Panc1 (cell line): ENCODE data around the gene TMEM30B. TPM values are rescaled to one million over a fixed set of nuclear protein-coding genes. Genes with fewer than 3 reads are reported as not detected.

Source experiments
- ATAC-seq: fragments of 200-7000 bp; cut with Tn5 transposase; 2 replicates; pipeline ENCODE4 v1.9.1; 2020; ENCODE audit warnings: mild to moderate bottlenecking, moderate library complexity
- BruUV-seq: library from RNA; stranded (reverse); fragments of 400-500 nt; replicated peaks from 2 replicates; lab custom pipeline; 2021; lab: Mats Ljungman, UMichigan
- CTCF ChIA-PET: fragments of 300-600 bp; sonication (Branson Sonifier 250); formaldehyde crosslinking; loops from one replicate; lab custom pipeline; 2022; ENCODE audit warnings: antibody characterized with exemption; lab: Charles Lee
- POLR2A ChIA-PET: fragments of 300-600 bp; sonication (Branson Sonifier 250); formaldehyde crosslinking; loops from one replicate; lab custom pipeline; 2022; ENCODE audit warnings: antibody characterized with exemption; lab: Charles Lee
- DNase-seq: peaks from one replicate; pipeline ENCODE4 v3.0.0-alpha.2; 2010; ENCODE audit warnings: low read depth, low spot score
- H3K27ac ChIP-seq: 2 replicates; pipeline ENCODE4 v1.5.1; 2011; ENCODE audit warnings: mild to moderate bottlenecking, low read length, inconsistent platforms
- H3K27me3 ChIP-seq: fragments of 200-500 bp; sonication (Bioruptor generic); 2 replicates; pipeline ENCODE4 v1.6.0; 2014; ENCODE audit warnings: low read length, inconsistent platforms; ENCODE audit not compliant: control insufficient read depth, insufficient read depth
- H3K36me3 ChIP-seq: fragments of 200-500 bp; sonication (Bioruptor generic); 2 replicates; pipeline ENCODE4 v1.5.1; 2014; ENCODE audit warnings: inconsistent platforms, mild to moderate bottlenecking, low read length, moderate library complexity; ENCODE audit not compliant: control insufficient read depth, insufficient read depth
- H3K4me1 ChIP-seq: 2 replicates; pipeline ENCODE4 v1.5.1; 2011; ENCODE audit warnings: inconsistent platforms, mild to moderate bottlenecking, low read length, moderate library complexity; ENCODE audit not compliant: control insufficient read depth, insufficient read depth
- H3K4me3 ChIP-seq, 2 experiments: 2 replicates each; pipeline ENCODE4 v1.5.1; 2011 to 2012; ENCODE audit warnings: low read depth in 2 of 2, low read length in 2 of 2, mild to moderate bottlenecking in 2 of 2, inconsistent platforms in 1 of 2, moderate library complexity in 1 of 2
- H3K9me3 ChIP-seq: fragments of 200-500 bp; sonication (Bioruptor generic); 2 replicates; pipeline ENCODE4 v1.5.1; 2014; ENCODE audit warnings: low read depth, mild to moderate bottlenecking, inconsistent platforms, low read length, moderate library complexity; ENCODE audit not compliant: control insufficient read depth, insufficient read depth
- POLR2AphosphoS5 ChIP-seq: IDR thresholded peaks from 2 replicates; pipeline ENCODE4 v1.6.1; 2012; ENCODE audit warnings: mild to moderate bottlenecking, low read depth, low read length, moderate library complexity
- SIN3A ChIP-seq: IDR thresholded peaks from 2 replicates; pipeline ENCODE4 v1.6.1; 2012; ENCODE audit warnings: low read depth, mild to moderate bottlenecking, low read length, moderate library complexity, borderline replicate concordance; ENCODE audit not compliant: insufficient read depth
- in situ Hi-C: cut with HindIII; loops from 2 replicates; pipeline ENCODE4 v1.10.0; 2016; ENCODE audit warnings: low sequenced_read_pairs, low pct_unique_long_range_greater_than_20kb
- intact Hi-C: fragments of 100-400 bp; cut with micrococcal nuclease; formaldehyde crosslinking; loops from one replicate; pipeline ENCODE4 v1.10.0; 2022; ENCODE audit not compliant: unreplicated experiment
- total RNA-seq: library from RNA; stranded (reverse); gene quantifications from one replicate; pipeline ENCODE4 v1.2.1, GENCODE V29; 2021; ENCODE audit not compliant: unreplicated experiment
- TF ChIP-seq, protein P1 (sequence below): fragments of 450-650 bp; IDR thresholded peaks from 2 replicates; pipeline ENCODE4 v1.5.1; 2017; ENCODE audit warnings: mild to moderate bottlenecking
- TF ChIP-seq, protein P2 (sequence below), 2 experiments: IDR thresholded peaks; 2 replicates each; pipeline ENCODE4 v1.6.1; 2011 to 2012; ENCODE audit warnings: low read depth in 2 of 2, control low read depth in 1 of 2, low read length in 1 of 2, mild to moderate bottlenecking in 1 of 2, moderate library complexity in 1 of 2; ENCODE audit not compliant: insufficient read depth in 1 of 2

TMEM30B gene
- total RNA-seq, 1 experiment from 2014 or later: 0.10 TPM

DNA sequence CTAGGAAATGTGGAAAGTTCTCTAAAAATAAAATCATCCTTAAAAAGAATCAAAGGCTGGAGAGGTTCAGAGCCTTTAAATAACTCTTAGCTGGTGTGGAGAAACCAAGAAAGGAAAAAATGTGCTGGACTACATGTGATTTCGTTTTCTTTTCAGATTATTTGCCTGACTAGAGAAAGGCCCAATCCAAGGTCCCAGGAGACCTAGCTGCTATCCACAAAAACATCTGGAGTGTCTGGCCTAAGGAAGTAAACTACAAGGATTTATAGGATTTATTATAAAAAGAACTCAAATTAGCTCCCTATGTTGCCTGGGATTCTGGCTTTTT lies 774 bp upstream of the TMEM30B start:
- Histone ChIP-seq H3K27me3 (peaks cover 26% of the 10 kb centered on the region), H3K4me3 (no peak overlapping the region), H3K36me3 (no peaks in the 10 kb centered on the region), H3K9me3 (no peaks in the 10 kb centered on the region), H3K27ac (no peak overlapping the region), H3K4me1 (no peaks in the 10 kb centered on the region)
- intact Hi-C loops: no loop called here
- ChIA-PET POLR2A (no interaction called here), CTCF (no interaction called here)
- TF ChIP-seq SIN3A: no peak
- DNase-seq: no peak
- in situ Hi-C loops: no loop called here
- no peak for ATAC-seq
- BruUV-seq: no TSS peak

DNA sequence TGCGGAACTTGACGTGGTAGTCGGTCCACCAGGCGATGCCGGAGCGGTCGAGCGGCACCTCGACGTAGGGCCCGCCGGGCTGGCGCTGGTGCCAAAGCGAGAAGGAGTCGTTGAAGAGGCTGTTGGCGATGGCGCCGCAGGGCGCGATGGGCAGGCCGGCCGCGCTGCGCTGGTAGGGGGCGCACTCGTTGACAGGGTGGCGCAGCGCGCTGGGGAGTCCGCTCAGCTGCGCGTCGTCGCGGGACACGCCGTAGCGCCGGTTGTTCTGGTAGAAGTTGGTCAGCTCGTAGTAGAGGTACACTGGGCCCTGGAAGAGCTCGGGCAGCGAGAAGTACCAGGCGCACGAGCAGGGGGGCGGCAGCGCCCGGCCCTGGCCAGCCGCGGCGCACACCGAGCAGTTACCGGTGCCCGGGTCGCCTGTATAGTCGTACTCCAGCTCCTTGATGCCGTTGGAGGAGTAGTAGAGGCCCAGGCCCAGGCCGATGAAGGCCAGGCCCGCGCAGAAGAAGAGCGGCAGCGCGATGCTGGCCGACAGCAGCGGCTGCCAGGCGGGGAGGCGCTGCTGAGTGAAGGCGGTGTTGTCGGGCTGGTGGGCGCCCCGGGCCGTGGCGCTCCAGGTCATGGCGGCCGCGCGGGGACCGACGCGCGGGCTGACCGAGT lies 482 bp downstream of the TMEM30B start:
- in situ Hi-C loops: no loop called here
- DNase-seq (no peak), ATAC-seq (peak; percentile 88)
- CTCF ChIA-PET: no interaction called here
- intact Hi-C loops: no loop called here
- Histone ChIP-seq H3K4me3 (peak overlapping the region; percentile 33 to 48), H3K9me3 (no peaks in the 10 kb centered on the region), H3K27ac (no peak overlapping the region), H3K36me3 (no peaks in the 10 kb centered on the region), H3K27me3 (peaks cover 26% of the 10 kb centered on the region), H3K4me1 (no peaks in the 10 kb centered on the region)
- BruUV-seq: no TSS peak
- TF ChIP-seq, protein P1, sequence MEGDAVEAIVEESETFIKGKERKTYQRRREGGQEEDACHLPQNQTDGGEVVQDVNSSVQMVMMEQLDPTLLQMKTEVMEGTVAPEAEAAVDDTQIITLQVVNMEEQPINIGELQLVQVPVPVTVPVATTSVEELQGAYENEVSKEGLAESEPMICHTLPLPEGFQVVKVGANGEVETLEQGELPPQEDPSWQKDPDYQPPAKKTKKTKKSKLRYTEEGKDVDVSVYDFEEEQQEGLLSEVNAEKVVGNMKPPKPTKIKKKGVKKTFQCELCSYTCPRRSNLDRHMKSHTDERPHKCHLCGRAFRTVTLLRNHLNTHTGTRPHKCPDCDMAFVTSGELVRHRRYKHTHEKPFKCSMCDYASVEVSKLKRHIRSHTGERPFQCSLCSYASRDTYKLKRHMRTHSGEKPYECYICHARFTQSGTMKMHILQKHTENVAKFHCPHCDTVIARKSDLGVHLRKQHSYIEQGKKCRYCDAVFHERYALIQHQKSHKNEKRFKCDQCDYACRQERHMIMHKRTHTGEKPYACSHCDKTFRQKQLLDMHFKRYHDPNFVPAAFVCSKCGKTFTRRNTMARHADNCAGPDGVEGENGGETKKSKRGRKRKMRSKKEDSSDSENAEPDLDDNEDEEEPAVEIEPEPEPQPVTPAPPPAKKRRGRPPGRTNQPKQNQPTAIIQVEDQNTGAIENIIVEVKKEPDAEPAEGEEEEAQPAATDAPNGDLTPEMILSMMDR: peak; percentile 72
- no peak for TF ChIP-seq POLR2AphosphoS5
- POLR2A ChIA-PET: no interaction called here

DNA sequence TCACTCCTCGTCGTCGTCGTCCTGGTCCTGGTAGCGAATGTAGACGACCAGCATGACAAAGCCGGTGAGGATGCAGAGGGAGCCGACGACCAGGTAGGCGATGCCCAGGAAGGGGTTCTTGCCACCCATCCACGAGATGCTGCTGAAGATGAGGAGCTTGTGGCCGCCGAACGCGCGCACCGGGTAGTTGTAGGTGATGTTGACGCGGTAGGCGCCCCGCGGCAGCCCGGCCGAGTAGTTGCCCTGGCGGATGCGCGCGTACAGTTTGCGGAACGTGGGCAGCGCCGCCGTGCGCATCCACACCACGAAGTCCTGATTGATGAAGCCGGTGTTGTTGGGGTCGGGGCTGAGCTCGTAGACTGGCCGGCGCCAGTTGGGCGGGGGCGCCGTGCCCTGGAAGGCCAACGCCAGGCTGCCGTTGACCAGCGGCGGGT lies 1.0 kb downstream of the TMEM30B start:
- no peaks in the 10 kb centered on the region for H3K9me3 ChIP-seq
- H3K4me3 ChIP-seq: peak overlapping the region; percentile 33 to 48
- BruUV-seq: no TSS peak
- POLR2A ChIA-PET: no interaction called here
- TF ChIP-seq, protein P2, sequence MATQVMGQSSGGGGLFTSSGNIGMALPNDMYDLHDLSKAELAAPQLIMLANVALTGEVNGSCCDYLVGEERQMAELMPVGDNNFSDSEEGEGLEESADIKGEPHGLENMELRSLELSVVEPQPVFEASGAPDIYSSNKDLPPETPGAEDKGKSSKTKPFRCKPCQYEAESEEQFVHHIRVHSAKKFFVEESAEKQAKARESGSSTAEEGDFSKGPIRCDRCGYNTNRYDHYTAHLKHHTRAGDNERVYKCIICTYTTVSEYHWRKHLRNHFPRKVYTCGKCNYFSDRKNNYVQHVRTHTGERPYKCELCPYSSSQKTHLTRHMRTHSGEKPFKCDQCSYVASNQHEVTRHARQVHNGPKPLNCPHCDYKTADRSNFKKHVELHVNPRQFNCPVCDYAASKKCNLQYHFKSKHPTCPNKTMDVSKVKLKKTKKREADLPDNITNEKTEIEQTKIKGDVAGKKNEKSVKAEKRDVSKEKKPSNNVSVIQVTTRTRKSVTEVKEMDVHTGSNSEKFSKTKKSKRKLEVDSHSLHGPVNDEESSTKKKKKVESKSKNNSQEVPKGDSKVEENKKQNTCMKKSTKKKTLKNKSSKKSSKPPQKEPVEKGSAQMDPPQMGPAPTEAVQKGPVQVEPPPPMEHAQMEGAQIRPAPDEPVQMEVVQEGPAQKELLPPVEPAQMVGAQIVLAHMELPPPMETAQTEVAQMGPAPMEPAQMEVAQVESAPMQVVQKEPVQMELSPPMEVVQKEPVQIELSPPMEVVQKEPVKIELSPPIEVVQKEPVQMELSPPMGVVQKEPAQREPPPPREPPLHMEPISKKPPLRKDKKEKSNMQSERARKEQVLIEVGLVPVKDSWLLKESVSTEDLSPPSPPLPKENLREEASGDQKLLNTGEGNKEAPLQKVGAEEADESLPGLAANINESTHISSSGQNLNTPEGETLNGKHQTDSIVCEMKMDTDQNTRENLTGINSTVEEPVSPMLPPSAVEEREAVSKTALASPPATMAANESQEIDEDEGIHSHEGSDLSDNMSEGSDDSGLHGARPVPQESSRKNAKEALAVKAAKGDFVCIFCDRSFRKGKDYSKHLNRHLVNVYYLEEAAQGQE (IDR thresholded peaks at IDR 0.05; ENCODE audit: insufficient read depth in 1 of 2, low read depth in 2 of 2, low read length in 1 of 2): no peak
- TF ChIP-seq SIN3A: no peak
- TF ChIP-seq, protein P1: no peak
- CTCF ChIA-PET: no interaction called here
- H3K4me1 ChIP-seq: no peaks in the 10 kb centered on the region
- DNase-seq (no peak), ATAC-seq (peak; percentile 56)
- H3K27ac ChIP-seq: no peak overlapping the region
- in situ Hi-C loops (no loop called here), intact Hi-C loops (no loop called here)
- no peaks in the 10 kb centered on the region for H3K36me3 ChIP-seq
- H3K27me3 ChIP-seq: peaks cover 25% of the 10 kb centered on the region
